Activated naive CD4-positive, alpha-beta T cell treated with anti-CD3 and anti-CD28 coated beads for 36 hours (primary cell): ENCODE results near the gene IGF2R. TPM values are rescaled to one million over a fixed set of nuclear protein-coding genes. Genes with fewer than 3 reads are reported as not detected.

Source experiments
- CTCF ChIA-PET: fragments of 350-600 bp; sonication (Branson Sonifier 250); formaldehyde crosslinking; loops from one replicate; lab custom pipeline; 2021; ENCODE audit warnings: antibody characterized with exemption; lab: Charles Lee
- DNase-seq: peaks from one replicate; pipeline ENCODE4 v3.0.0-alpha.2; 2020
- H3K27ac Mint-ChIP-seq: one replicate; pipeline ENCODE4 v1.8.0; 2021; ENCODE audit warnings: mild to moderate bottlenecking, mixed read lengths
- H3K27me3 Mint-ChIP-seq: one replicate; pipeline ENCODE4 v1.8.0; 2021; ENCODE audit warnings: low read depth, mixed read lengths
- H3K36me3 Mint-ChIP-seq: one replicate; pipeline ENCODE4 v1.8.0; 2021; ENCODE audit warnings: low read depth, mixed read lengths
- H3K4me1 Mint-ChIP-seq: one replicate; pipeline ENCODE4 v1.8.0; 2021; ENCODE audit warnings: low read depth, mixed read lengths
- H3K4me3 Mint-ChIP-seq: one replicate; pipeline ENCODE4 v1.8.0; 2021; ENCODE audit warnings: mild to moderate bottlenecking, moderate library complexity, mixed read lengths
- H3K9me3 Mint-ChIP-seq: one replicate; pipeline ENCODE4 v1.8.0; 2021; ENCODE audit warnings: mixed read lengths
- intact Hi-C: fragments of 100-400 bp; cut with micrococcal nuclease; formaldehyde crosslinking; loops from one replicate; pipeline ENCODE4 v1.15.1; 2023
- total RNA-seq, 2 experiments: library from RNA; stranded (reverse); gene quantifications; one replicate each; pipeline ENCODE4 v1.2.3, GENCODE V29; 2021

IGF2R gene
- total RNA-seq, 2 experiments from 2014 or later = 42.1 to 44.5 TPM

DNA sequence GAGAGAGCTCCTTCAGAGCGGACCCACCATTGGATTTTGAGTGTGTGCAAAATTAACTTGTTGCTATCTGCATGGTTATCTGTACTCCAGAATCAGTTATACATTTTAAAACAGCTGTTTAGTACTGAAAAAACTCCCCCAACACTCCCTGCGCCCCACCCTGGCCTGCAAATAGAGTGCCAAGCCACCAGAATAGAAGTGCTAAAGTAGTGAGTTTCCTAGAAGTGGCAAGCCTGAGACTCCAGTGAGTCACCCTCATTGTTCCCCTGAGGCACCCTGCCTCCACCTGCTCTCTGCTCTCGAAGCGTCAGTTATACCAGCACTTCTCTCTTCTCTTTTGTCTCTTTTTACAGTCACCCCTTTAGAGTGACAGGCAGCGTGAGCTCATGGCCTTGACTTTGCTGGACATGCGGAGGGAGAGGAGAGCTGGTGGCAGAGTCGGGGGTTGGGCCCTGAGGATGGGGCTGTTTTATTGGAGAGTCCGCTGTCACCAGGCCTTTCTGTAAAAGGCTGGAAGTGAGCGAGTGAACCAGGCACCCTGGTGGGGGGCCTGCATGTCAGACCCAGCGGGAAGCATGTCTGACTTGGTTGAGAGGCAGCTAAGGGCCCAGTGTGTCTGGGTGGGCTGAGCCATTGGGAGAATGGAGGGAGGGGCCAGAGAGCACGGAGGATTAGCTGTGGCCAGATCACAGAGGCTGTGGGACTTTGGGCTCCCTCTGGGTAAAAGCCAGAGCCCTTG lies 10.4 kb downstream of the IGF2R start:
- H3K4me3 Mint-ChIP-seq = peak overlapping the region; percentile 65
- CTCF ChIA-PET = interaction anchor here (0.7 to 1.2 kb wide), 6 partner anchors 9 to 207 kb away, joined by 3 to 6 read pairs (median 3); no protein-coding TSS in a partner anchor
- no peaks in the 10 kb centered on the region for H3K9me3 Mint-ChIP-seq
- DNase-seq = peak; percentile 87
- peak overlapping the region; percentile 98 for H3K27ac Mint-ChIP-seq
- peaks cover 3% of the 10 kb centered on the region for H3K36me3 Mint-ChIP-seq
- intact Hi-C loops = loop anchor here (1.0 to 10.0 kb wide), 9 partner anchors 9 to 1327 kb away; partner anchors contain the start of genes SOD2, SYTL3 and WTAP
- no peaks in the 10 kb centered on the region for H3K27me3 Mint-ChIP-seq
- H3K4me1 Mint-ChIP-seq = peaks cover 92% of the 10 kb centered on the region

- H3K4me1 Mint-ChIP-seq = peaks cover 87% of the 10 kb centered on the region
- peak overlapping the region; percentile 98 for H3K27ac Mint-ChIP-seq
- intact Hi-C loops = no loop called here
- peak overlapping the region; percentile 67 for H3K4me3 Mint-ChIP-seq
- DNase-seq = no peak
- H3K27me3 Mint-ChIP-seq = no peaks in the 10 kb centered on the region
- no peaks in the 10 kb centered on the region for H3K9me3 Mint-ChIP-seq
- CTCF ChIA-PET = interaction anchor here (0.9 kb wide), 1 partner anchor 48 kb away, joined by 3 read pairs; no protein-coding TSS in a partner anchor
- peaks cover 3% of the 10 kb centered on the region for H3K36me3 Mint-ChIP-seq
Observed at GRCh38 chr6:159980474-159980873, 11.6 kb downstream of the IGF2R start.

DNA sequence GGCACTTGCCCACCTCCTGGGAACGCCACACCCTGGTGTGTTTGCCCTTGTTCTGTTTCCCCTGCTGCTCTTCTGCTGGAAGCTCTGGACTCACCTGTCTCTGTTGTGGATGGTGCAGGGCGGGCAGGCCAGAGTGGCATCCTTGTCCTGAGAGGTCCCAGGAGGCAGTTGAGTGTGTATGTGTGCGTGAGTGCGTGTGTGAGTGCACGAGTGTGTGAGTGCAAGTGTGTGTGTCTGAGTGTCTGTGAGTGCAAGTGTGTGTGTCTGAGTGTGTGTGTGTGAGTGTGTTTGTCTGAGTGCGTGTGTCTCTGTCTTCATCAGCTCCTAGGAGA lies 12.2 kb downstream of the IGF2R start:
- Mint-ChIP-seq H3K27me3 (no peaks in the 10 kb centered on the region), H3K4me3 (peak overlapping the region; percentile 67), H3K36me3 (peaks cover 3% of the 10 kb centered on the region), H3K4me1 (peaks cover 85% of the 10 kb centered on the region), H3K9me3 (no peaks in the 10 kb centered on the region), H3K27ac (peak overlapping the region; percentile 93)
- intact Hi-C loops = no loop called here
- CTCF ChIA-PET = interaction anchor here (1.1 kb wide), 2 partner anchors 10 to 13 kb away, joined by 3 read pairs; no protein-coding TSS in a partner anchor
- no peak for DNase-seq

DNA sequence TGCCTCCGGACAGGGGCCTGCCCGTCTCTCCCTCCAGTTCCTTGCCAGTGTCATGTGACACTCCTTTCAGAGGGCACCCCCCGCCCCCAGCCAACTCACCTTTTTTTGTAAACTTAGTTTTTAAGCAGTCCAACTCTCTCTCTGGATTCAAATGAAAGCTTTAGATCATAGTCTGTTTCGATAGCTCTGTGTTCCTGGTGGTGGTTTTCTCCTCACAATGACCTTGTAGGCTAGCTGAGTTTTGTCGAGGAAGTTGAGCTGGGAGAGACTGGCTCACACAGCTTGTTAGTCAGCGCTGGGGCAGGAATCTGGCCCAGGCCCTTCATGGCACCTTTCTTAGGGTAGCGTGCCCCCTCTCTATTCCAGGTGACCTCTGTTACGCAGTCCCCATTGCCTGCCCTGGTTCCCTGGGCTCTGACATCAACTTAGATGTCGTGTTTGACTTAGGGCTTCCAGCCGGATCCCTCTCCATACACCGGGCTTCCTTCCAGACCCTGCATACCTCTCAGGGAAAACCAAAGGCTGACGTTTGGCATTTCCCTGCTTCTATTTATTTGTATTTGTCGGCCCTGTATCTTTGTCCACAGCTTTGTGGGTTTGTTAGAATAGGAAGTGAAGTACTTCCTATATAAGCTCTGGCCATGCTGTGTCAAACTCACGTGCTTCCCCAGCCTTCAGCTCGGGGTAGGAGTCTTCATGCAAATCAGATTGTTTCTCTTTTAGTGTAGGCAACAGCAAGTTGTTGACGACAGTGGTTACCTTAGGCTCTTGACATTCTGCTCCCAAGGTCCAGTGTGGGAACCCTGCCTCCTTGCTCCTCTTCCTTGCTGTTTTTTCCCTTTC lies 12.7 kb downstream of the IGF2R start:
- peak; percentile 67 for DNase-seq
- CTCF ChIA-PET = interaction anchor here (1.0 to 1.7 kb wide), 4 partner anchors 9 to 18 kb away, joined by 3 to 7 read pairs (median 3); no protein-coding TSS in a partner anchor
- H3K4me3 Mint-ChIP-seq = peak overlapping the region; percentile 67
- no peaks in the 10 kb centered on the region for H3K27me3 Mint-ChIP-seq
- peaks cover 83% of the 10 kb centered on the region for H3K4me1 Mint-ChIP-seq
- H3K36me3 Mint-ChIP-seq = peaks cover 3% of the 10 kb centered on the region
- H3K27ac Mint-ChIP-seq = peak overlapping the region; percentile 93
- intact Hi-C loops = loop anchor here (1.0 kb wide), 3 partner anchors 7 to 17 kb away; no protein-coding TSS in a partner anchor
- no peaks in the 10 kb centered on the region for H3K9me3 Mint-ChIP-seq

DNA sequence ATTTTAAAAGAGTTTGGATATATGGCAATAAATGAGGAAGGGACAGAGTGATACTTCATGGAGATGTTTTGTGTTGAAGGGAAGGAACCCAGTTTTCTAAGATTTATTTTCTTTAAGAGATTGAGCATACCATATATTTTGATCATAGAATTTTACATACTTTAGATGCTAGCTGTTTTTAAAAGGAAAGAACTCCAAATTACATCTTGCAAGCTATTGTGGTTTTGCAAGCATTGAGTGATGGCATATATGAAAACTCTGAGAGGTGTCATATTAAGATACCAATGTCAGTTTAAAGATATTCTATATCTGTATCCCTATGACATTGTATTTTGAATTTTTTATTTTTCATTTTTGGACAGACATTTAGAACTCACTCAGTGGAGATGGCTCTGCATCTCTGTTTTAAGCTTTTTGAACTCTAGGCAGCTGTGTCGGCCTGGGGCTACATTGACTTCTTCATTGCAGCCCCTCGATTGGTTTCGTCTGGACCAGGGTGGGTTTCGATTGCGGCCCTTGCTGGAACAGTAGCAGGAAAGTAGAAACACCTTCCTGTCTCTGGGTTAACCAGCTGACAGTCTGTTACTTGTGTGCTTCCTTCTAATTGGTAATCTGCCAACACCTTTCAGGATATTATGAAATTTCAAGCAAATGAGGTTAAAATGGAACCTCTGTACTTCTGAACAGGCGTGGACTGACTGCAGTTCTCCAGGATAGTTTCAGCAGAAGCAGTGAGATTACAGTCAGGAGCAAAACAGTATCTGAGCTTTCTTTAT lies 14.0 kb downstream of the IGF2R start:
- H3K27ac Mint-ChIP-seq = peak overlapping the region; percentile 93
- H3K4me1 Mint-ChIP-seq = peaks cover 77% of the 10 kb centered on the region
- H3K36me3 Mint-ChIP-seq = peaks cover 3% of the 10 kb centered on the region
- H3K27me3 Mint-ChIP-seq = no peaks in the 10 kb centered on the region
- H3K4me3 Mint-ChIP-seq = peak overlapping the region; percentile 67
- intact Hi-C loops = loop anchor here (1.0 kb wide), 3 partner anchors 7 to 15 kb away; no protein-coding TSS in a partner anchor
- no peaks in the 10 kb centered on the region for H3K9me3 Mint-ChIP-seq
- CTCF ChIA-PET = interaction anchor here (1.7 kb wide), 2 partner anchors 8 to 9 kb away, joined by 6 to 7 read pairs; no protein-coding TSS in a partner anchor
- no peak for DNase-seq

DNA sequence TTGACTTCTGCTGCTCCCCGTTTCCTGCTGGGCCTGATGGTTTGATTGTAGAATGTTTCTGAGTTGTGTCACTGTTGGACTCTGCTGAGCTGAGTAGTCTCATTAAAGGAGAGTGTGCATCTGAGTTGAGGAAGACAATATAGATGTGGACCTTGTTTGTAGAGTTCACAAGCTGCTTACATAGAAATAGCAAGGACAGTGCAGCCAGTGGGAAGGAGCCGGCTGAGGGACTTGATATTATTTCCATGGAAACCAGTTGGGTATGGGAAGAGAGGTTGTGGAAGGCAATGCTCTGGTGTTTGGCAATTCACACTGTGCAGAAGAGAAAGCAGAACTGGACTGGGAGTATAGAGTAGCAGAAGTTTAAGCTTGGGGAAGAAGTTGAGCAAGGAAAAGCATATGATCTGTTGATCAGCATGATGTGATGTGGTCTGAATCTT lies 14.8 kb downstream of the IGF2R start:
- intact Hi-C loops = no loop called here
- peaks cover 73% of the 10 kb centered on the region for H3K4me1 Mint-ChIP-seq
- H3K27me3 Mint-ChIP-seq = no peaks in the 10 kb centered on the region
- peak overlapping the region; percentile 93 for H3K27ac Mint-ChIP-seq
- peaks cover 5% of the 10 kb centered on the region for H3K36me3 Mint-ChIP-seq
- H3K4me3 Mint-ChIP-seq = peak overlapping the region; percentile 7
- H3K9me3 Mint-ChIP-seq = no peaks in the 10 kb centered on the region
- CTCF ChIA-PET = interaction anchor here (1.7 kb wide), 1 partner anchor 10 kb away, joined by 6 read pairs; no protein-coding TSS in a partner anchor
- DNase-seq = no peak

DNA sequence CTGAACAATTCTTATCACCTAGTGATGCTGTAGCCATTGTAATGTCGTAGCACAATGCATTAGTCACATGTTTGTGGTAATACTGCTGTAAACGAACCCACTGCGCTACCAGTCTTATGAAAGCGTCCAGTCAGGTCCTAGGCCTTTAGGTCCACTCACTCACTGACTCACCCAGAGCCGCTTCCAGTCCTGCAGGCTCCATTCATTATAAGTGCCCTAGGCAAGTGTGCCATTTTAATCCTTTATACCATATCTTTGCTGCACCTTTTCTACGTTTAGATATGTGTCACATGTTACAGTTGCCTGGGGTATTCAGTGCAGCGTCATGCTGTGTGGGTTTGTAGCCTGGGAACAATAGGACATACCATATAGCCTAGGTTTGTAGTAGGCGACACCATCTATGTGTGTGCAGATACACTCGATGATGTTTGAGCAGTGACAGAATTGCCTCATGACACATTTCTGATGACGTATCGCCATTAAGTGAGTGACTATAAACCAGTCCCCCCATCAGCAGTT lies 15.4 kb downstream of the IGF2R start:
- Mint-ChIP-seq H3K27ac (no peak overlapping the region), H3K4me1 (peaks cover 72% of the 10 kb centered on the region)
- CTCF ChIA-PET = interaction anchor here (1.7 kb wide), 1 partner anchor 10 kb away, joined by 6 read pairs; no protein-coding TSS in a partner anchor

DNA sequence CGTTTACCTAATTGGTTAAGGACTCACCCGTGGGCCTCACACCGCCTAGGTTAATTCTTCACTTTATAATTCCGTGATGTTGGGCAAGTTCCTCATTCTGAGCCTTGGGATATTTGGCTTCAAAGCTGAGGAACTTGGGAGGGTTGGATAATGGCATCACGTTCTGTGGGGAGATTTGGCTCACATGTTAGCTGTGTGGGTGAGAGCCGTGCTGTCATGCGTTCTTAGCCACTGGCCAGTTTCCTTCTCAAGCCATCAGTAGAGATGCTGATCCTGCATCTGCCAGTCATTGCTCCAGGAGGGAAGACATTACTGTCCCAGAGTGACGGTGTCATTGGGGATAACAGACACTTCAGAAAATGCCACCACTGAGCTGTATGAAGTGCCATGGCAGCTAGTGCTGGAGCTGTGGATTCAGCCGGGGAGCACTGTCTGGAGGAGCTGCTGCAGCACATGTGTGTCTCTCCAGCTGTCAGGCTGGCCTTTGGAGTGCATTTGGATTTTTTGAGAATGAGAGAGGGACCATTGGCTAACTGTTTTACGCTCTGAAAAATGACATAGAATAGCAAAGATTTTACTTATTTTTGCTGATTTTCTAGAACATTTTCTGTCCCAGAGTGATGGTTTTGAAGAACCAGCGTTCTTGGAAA lies 16.5 kb downstream of the IGF2R start:
- intact Hi-C loops = no loop called here
- no peak overlapping the region for H3K27ac Mint-ChIP-seq
- CTCF ChIA-PET = no interaction called here
- DNase-seq = no peak
- no peaks in the 10 kb centered on the region for H3K27me3 Mint-ChIP-seq
- H3K36me3 Mint-ChIP-seq = peaks cover 1% of the 10 kb centered on the region
- H3K9me3 Mint-ChIP-seq = no peaks in the 10 kb centered on the region
- peaks cover 71% of the 10 kb centered on the region for H3K4me1 Mint-ChIP-seq
- H3K4me3 Mint-ChIP-seq = no peak overlapping the region

More for the DNA sequence above, 15.4 kb downstream of the IGF2R start:
- H3K36me3 Mint-ChIP-seq = peaks cover 3% of the 10 kb centered on the region
- no peaks in the 10 kb centered on the region for H3K27me3 Mint-ChIP-seq
- no peak overlapping the region for H3K4me3 Mint-ChIP-seq
- no peaks in the 10 kb centered on the region for H3K9me3 Mint-ChIP-seq
- no peak for DNase-seq
- intact Hi-C loops = no loop called here

DNA sequence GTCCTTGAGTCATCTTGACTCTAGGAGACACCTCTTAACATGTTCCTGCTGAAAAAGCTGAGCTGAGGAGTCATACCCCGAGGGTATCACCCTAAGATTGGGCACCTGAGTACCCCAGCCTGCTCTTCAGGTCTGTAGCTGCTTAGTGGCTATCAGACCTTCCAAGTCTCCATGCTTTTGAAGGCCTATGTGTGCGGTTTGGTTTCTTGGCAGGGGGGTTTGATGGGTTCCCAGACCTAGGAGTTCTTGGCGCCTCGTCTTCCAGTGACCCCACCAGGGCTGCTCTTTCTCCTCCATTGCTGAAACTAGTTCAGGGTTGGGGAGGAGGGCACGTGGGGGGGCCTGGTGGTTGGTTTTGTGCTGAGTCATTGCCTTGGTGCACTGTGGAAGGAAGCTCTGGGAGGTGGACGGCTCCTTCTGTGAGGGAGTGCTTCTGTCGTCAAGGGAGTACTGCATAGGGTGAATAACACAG lies 20.1 kb downstream of the IGF2R start:
- intact Hi-C loops = no loop called here
- CTCF ChIA-PET = interaction anchor here (1.4 kb wide), 1 partner anchor 9 kb away, joined by 4 read pairs; no protein-coding TSS in a partner anchor
- Mint-ChIP-seq H3K36me3 (peaks cover 26% of the 10 kb centered on the region), H3K4me1 (peaks cover 48% of the 10 kb centered on the region), H3K27me3 (no peaks in the 10 kb centered on the region), H3K4me3 (no peak overlapping the region), H3K9me3 (peaks cover 9% of the 10 kb centered on the region), H3K27ac (no peak overlapping the region)
- DNase-seq = no peak

DNA sequence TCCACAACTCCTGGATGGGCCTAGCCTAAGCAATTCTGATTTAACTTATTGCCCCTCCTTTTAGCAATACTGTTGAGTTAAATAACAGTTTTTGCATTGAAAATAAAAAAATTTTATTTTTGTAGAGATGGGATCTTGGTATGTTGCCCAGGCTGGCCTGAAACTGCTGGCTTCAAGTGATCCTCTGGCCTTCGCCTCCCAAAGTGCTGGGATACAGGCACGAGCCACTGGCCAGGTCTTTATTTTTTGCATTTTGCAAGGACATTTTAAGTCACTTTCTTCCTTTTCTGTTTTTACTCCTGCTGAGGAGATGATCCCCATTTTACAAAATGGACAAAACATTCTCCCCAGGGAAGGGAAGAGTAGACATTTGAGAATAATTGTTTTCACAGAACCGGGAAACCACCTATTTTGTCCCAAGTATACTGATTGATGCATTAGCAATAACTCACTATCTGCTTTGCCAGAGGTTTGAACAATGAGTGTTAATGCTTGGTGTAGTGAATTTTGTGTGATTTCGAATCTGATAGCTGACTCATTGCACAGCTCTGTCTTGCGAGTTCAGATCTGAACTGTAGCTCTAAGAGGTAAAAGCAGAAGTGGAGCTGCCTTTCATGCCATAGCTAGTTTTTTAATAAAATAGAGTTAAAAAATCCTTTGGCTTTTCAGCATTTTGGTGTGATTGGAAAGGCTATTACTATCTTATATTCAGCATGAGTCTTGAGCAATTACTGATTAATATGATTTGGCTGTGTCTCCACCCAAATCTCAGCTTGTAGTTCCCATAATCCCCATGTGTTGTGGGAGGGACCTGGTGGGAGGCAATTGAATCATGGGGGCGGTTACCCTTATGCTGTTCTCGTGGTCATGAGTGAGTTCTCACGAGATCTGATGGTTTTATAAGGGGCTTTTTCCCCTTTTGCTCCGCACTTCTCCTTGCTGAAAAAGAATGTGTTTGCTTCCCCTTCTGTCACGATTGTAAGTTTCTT lies 20.9 kb downstream of the IGF2R start:
- peaks cover 52% of the 10 kb centered on the region for H3K4me1 Mint-ChIP-seq
- peak overlapping the region; percentile 61 for H3K27ac Mint-ChIP-seq
- CTCF ChIA-PET = interaction anchor here (0.6 to 2.3 kb wide), 4 partner anchors 8 to 22 kb away, joined by 3 to 7 read pairs (median 6); partner anchors contain the start of gene IGF2R
- no peak overlapping the region for H3K4me3 Mint-ChIP-seq
- no peaks in the 10 kb centered on the region for H3K27me3 Mint-ChIP-seq
- intact Hi-C loops = loop anchor here (1.0 kb wide), 2 partner anchors 7 to 9 kb away; no protein-coding TSS in a partner anchor
- H3K9me3 Mint-ChIP-seq = peaks cover 16% of the 10 kb centered on the region
- H3K36me3 Mint-ChIP-seq = peaks cover 34% of the 10 kb centered on the region
- no peak for DNase-seq
